ENCODE data around the gene RAX2. TPM values are rescaled to one million over a fixed set of nuclear protein-coding genes. Genes with fewer than 3 reads are reported as not detected.

RAX2 gene
- total and polyA plus RNA-seq, 2 of the 13 experiments (the other 11 are each of a cell fraction or from before 2014, with no cell fraction given) = not detected

- TF ChIP-seq EZH2 (conservative IDR thresholded peaks at IDR 0.05; ENCODE audit: low read depth, low read length) (no peak), ZBTB7B (CRISPR knock-in tag; IDR thresholded peaks at IDR 0.05) (peak; percentile 73; the same call in 1 of the 2 replicates), ZNF317 (CRISPR knock-in tag; IDR thresholded peaks at IDR 0.05) (no peak), ZNF747 (CRISPR knock-in tag; IDR thresholded peaks at IDR 0.05; ENCODE audit: borderline replicate concordance) (peak; percentile 84; the same call in 1 of the 2 replicates), FOXK2 (IDR thresholded peaks at IDR 0.05) (no peak), STAT5B (CRISPR knock-in tag; IDR thresholded peaks at IDR 0.05) (no peak), FOXA1 (IDR thresholded peaks at IDR 0.05) (no peak), FOXA1 (CRISPR knock-in tag; IDR thresholded peaks at IDR 0.05) (no peak), SAFB2 (CRISPR knock-in tag; IDR thresholded peaks at IDR 0.05; ENCODE audit: borderline replicate concordance, low read depth) (no peak), HOMEZ (CRISPR knock-in tag; IDR thresholded peaks at IDR 0.05; ENCODE audit: low read depth) (no peak), ZNF552 (CRISPR knock-in tag; IDR thresholded peaks at IDR 0.05; ENCODE audit: borderline replicate concordance) (0 out of 2 replicates have a peak, but pooled peaks have one; percentile 32), KLF16 (CRISPR knock-in tag; IDR thresholded peaks at IDR 0.05) (0 out of 4 replicates have a peak, but pooled peaks of 1 of the 2 experiments have one; percentile 56), REST (IDR thresholded peaks at IDR 0.05; ENCODE audit: borderline replicate concordance in 1 of 2, low read depth in 1 of 2, low read length in 2 of 2) (no peak), KDM5B (CRISPR knock-in tag; IDR thresholded peaks at IDR 0.05; ENCODE audit: borderline replicate concordance) (peak; percentile 45; the same call in 1 of the 2 replicates), FOXK1 (CRISPR knock-in tag; IDR thresholded peaks at IDR 0.05; ENCODE audit: borderline replicate concordance, low read depth) (peak; percentile 25; the same call in 1 of the 2 replicates), DNMT1 (CRISPR knock-in tag; IDR thresholded peaks at IDR 0.05) (no peak), ZSCAN29 (CRISPR knock-in tag; conservative IDR thresholded peaks at IDR 0.05) (no peak), ZNF644 (CRISPR knock-in tag; IDR thresholded peaks at IDR 0.05; ENCODE audit: low read depth) (no peak), ZNF276 (CRISPR knock-in tag; IDR thresholded peaks at IDR 0.05; ENCODE audit: low read depth) (no peak; the same call in 1 of the 2 replicates), ZFP62 (CRISPR knock-in tag; IDR thresholded peaks at IDR 0.05) (no peak)
- TF ChIP-seq, protein P1, sequence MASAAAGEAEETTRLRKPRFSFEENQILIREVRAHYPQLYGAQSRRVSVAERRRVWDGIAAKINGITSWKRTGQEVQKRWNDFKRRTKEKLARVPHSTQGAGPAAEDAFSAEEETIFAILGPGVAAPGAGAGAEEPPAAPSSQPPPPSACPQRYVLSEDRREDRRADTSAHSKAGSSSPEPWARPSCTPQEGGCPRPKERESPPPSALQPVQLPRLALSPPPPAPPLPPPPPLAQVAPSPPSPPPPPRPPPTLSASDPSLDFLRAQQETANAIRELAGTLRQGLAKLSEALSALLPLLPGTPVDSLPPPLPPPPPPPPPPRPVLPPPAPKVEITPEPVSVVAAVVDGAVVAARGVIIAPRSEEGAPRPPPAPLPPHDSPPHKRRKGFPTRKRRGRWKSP (CRISPR knock-in tag; IDR thresholded peaks at IDR 0.05) = no peak; the same call in 1 of the 2 replicates
These were observed 10.5 kb downstream of the RAX2 start, which contains the start of gene APBA3 (continued) for GRCh38 chr19:3761382-3762129.
